Osteocyte (in vitro differentiated cells): ENCODE measurements around the gene METTL25B. TPM values are rescaled to one million over a fixed set of nuclear protein-coding genes. Genes with fewer than 3 reads are reported as not detected.

ENCODE experiments used
- DNase-seq: peaks from one replicate; pipeline ENCODE4 v3.0.0; 2021; ENCODE audit warnings: mixed read lengths; ENCODE audit not compliant: unreplicated experiment; ENCODE audit errors: extremely low spot score
- H3K27ac Mint-ChIP-seq: one replicate; pipeline ENCODE4 v1.8.0; 2021; ENCODE audit warnings: mild to moderate bottlenecking, mixed read lengths; ENCODE audit not compliant: unreplicated experiment
- H3K27me3 Mint-ChIP-seq: one replicate; pipeline ENCODE4 v1.8.0; 2021; ENCODE audit warnings: mixed read lengths; ENCODE audit not compliant: unreplicated experiment
- H3K36me3 Mint-ChIP-seq: one replicate; pipeline ENCODE4 v1.8.0; 2021; ENCODE audit warnings: mixed read lengths; ENCODE audit not compliant: unreplicated experiment
- H3K4me1 Mint-ChIP-seq: one replicate; pipeline ENCODE4 v1.8.0; 2021; ENCODE audit warnings: mixed read lengths; ENCODE audit not compliant: unreplicated experiment
- H3K4me3 Mint-ChIP-seq: one replicate; pipeline ENCODE4 v1.8.0; 2021; ENCODE audit warnings: mild to moderate bottlenecking, moderate library complexity, mixed read lengths; ENCODE audit not compliant: unreplicated experiment
- H3K9me3 Mint-ChIP-seq: one replicate; pipeline ENCODE4 v1.8.0; 2021; ENCODE audit warnings: mixed read lengths; ENCODE audit not compliant: unreplicated experiment
- total RNA-seq: library from RNA; stranded (reverse); gene quantifications from 2 replicates; pipeline ENCODE4 v1.2.1, GENCODE V29; 2021
- TF ChIP-seq, protein P1 (sequence below): fragments of 200-600 bp; sonication (generic); IDR thresholded peaks from 2 replicates; pipeline ENCODE4 v1.5.0; 2021; ENCODE audit warnings: antibody characterized with exemption, mild to moderate bottlenecking, moderate library complexity

The METTL25B gene
- total RNA-seq, 1 donor from 2014 or later: 21.3 TPM

DNA sequence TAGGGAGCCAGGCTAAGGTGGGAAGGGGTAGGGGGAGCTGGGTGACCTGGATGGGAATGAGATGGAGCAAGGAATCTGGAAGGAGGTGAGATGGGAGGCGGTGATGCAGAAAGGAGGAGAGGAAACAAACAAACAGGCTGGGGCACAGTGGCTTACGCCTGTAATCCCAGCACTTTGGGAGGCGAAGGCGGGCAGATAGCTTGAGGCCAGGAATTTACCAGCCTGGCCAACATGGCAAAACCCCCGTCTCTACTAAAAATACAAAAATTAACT is 33.6 kb upstream of the METTL25B start:
- no peak for DNase-seq
- no peaks in the 10 kb centered on the region for H3K9me3 Mint-ChIP-seq
- peaks cover 51% of the 10 kb centered on the region for H3K4me1 Mint-ChIP-seq
- peaks cover 17% of the 10 kb centered on the region for H3K36me3 Mint-ChIP-seq
- peaks cover 4% of the 10 kb centered on the region for H3K27me3 Mint-ChIP-seq
- TF ChIP-seq, protein P1, sequence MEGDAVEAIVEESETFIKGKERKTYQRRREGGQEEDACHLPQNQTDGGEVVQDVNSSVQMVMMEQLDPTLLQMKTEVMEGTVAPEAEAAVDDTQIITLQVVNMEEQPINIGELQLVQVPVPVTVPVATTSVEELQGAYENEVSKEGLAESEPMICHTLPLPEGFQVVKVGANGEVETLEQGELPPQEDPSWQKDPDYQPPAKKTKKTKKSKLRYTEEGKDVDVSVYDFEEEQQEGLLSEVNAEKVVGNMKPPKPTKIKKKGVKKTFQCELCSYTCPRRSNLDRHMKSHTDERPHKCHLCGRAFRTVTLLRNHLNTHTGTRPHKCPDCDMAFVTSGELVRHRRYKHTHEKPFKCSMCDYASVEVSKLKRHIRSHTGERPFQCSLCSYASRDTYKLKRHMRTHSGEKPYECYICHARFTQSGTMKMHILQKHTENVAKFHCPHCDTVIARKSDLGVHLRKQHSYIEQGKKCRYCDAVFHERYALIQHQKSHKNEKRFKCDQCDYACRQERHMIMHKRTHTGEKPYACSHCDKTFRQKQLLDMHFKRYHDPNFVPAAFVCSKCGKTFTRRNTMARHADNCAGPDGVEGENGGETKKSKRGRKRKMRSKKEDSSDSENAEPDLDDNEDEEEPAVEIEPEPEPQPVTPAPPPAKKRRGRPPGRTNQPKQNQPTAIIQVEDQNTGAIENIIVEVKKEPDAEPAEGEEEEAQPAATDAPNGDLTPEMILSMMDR: no peak
- no peak overlapping the region for H3K4me3 Mint-ChIP-seq
- H3K27ac Mint-ChIP-seq: no peak overlapping the region

DNA sequence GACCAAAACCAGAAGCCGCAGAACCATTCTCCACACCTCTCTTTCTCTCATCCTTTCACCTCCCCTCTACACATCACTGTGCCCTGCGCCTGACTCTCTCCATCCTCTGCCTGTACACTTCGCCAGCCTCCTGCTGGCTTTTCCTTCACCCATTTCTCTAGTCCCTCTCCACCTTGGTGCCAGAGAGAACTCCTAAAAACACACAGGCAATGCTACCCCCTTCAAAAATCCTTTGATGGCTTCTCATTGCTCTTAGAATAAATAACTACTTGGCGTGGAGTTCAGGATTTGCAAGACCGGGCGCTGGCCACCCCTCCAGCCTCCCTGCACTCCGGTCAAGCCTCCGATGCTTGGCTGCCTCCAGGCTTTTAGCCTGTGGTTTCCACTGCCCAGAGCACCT is 31.5 kb upstream of the METTL25B start:
- no peak overlapping the region for H3K27ac Mint-ChIP-seq
- H3K27me3 Mint-ChIP-seq: peaks cover 4% of the 10 kb centered on the region
- TF ChIP-seq, protein P1: no peak
- H3K36me3 Mint-ChIP-seq: peaks cover 27% of the 10 kb centered on the region
- H3K4me1 Mint-ChIP-seq: peaks cover 32% of the 10 kb centered on the region
- no peak for DNase-seq
- no peak overlapping the region for H3K4me3 Mint-ChIP-seq
- no peaks in the 10 kb centered on the region for H3K9me3 Mint-ChIP-seq

DNA sequence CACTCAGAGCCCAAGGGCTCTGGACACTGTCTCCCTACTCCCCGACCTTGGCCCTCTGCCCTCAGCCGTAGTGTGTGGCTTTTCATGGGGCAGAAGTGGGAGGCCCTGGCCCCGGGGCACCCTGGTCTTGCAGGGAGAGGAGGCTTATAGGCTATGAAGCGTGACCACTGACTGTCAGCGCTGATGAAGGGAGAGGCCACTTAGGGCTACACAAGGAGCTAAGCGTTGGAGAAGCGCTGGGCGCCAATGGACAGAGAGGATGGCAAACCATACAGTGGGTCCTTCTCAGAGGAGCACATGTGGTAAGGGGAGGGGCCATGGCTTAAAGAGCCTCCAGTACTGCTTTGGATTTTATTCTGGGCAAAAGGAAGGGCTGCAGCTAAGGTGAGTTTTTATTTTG is 30.8 kb upstream of the METTL25B start:
- H3K36me3 Mint-ChIP-seq: peaks cover 27% of the 10 kb centered on the region
- DNase-seq: no peak
- no peak overlapping the region for H3K27ac Mint-ChIP-seq
- H3K27me3 Mint-ChIP-seq: peaks cover 2% of the 10 kb centered on the region
- TF ChIP-seq, protein P1: no peak
- peaks cover 25% of the 10 kb centered on the region for H3K4me1 Mint-ChIP-seq
- H3K4me3 Mint-ChIP-seq: no peak overlapping the region
- no peaks in the 10 kb centered on the region for H3K9me3 Mint-ChIP-seq

DNA sequence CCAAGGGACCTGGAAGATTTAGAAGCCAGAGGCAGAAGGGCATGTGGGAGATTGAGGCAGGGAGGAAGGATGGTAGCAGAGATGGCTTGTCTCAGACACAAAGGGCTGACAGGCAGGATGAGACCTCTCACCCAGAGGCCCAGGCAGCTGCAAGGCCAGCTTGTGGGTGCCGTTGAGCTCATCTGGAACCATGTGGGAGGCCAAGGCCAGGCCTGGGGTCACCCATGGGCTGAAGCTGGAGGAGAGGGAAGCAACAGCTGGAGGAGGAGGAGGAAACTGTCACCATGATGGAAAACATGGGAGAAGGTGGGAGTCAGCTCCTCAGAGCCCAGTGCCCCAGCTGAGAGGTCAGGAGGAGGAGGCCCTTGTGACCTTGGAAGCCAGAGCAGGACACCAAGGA is 29.3 kb upstream of the METTL25B start:
- no peak for DNase-seq
- TF ChIP-seq, protein P1: no peak
- Mint-ChIP-seq H3K36me3 (peaks cover 27% of the 10 kb centered on the region), H3K27me3 (peaks cover 2% of the 10 kb centered on the region), H3K9me3 (no peaks in the 10 kb centered on the region), H3K4me1 (peaks cover 21% of the 10 kb centered on the region), H3K27ac (no peak overlapping the region), H3K4me3 (no peak overlapping the region)

DNA sequence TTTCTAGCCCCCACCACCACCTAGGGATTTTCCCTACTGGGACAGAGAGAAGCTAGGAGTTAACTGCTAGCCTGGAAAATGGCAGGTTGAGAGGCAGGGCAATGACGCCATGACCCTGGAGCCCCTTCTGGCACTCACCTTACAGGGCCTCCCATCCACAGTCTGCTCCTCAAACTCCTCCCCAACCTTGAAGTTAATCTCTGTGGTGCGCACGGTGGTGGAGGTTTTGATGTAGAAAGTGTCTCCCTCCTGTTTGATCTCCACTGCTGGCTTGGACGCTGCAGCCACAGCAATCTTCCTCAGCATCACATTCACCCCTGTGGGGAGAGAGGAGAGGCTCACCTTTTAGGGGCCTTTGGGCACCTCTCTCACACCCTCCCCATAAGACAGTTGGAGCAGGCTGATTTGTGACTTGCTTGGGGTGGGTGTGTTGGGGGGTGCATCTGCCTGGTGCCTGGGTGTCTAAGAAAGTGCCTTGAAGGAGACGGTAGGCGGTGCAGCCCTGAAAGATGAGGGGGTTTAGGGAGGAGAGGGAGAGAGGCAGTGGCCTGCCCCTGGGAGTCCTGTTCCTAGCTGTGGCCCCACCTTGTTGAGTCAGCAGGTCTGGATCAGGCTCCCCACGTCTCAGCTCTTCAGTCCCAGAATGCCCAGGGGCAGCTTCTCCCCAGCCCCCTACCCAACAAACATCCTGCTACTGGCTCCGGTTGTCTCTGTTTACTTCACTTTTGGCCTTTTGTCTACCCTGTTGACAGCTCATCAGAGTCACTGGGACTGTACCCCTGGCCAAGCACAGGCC is 27.3 kb upstream of the METTL25B start:
- no peak for DNase-seq
- H3K4me1 Mint-ChIP-seq: peaks cover 31% of the 10 kb centered on the region
- no peak overlapping the region for H3K27ac Mint-ChIP-seq
- peaks cover 2% of the 10 kb centered on the region for H3K27me3 Mint-ChIP-seq
- peaks cover 30% of the 10 kb centered on the region for H3K36me3 Mint-ChIP-seq
- H3K9me3 Mint-ChIP-seq: no peaks in the 10 kb centered on the region
- no peak overlapping the region for H3K4me3 Mint-ChIP-seq
- TF ChIP-seq, protein P1: no peak
